GM20000 (cell line): ENCODE results near the gene GPRIN3.

ENCODE experiments used
- DNase-seq: peaks from one replicate; pipeline ENCODE4 v3.0.0; 2012; ENCODE audit warnings: low spot score
- TF ChIP-seq, protein P1 (sequence below): IDR thresholded peaks from 2 replicates; pipeline ENCODE4 v1.5.1; 2012; ENCODE audit warnings: mild to moderate bottlenecking, control low read depth; ENCODE audit errors: extremely low read depth, missing control alignments

Gene GPRIN3

DNA sequence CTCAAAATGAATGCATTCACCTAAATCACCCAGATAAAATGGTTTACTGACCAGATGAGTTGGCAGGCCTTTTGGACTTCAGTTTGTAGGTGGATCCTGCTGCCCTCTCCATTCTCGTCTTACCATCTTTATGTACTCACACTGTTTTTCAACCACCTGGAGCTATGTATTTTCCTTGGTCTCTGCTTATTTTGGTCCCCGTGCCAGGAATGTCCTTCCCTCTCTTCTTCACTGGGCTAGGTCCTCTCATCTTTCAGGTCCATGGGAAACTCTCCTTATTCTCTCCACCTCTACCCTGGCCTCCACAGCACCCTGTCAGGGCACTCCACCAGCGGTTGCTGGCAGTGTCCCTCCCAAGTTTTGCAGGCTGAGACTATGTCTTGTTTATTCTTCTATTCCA is 2.6 kb downstream of the GPRIN3 start:
- TF ChIP-seq, protein P1, sequence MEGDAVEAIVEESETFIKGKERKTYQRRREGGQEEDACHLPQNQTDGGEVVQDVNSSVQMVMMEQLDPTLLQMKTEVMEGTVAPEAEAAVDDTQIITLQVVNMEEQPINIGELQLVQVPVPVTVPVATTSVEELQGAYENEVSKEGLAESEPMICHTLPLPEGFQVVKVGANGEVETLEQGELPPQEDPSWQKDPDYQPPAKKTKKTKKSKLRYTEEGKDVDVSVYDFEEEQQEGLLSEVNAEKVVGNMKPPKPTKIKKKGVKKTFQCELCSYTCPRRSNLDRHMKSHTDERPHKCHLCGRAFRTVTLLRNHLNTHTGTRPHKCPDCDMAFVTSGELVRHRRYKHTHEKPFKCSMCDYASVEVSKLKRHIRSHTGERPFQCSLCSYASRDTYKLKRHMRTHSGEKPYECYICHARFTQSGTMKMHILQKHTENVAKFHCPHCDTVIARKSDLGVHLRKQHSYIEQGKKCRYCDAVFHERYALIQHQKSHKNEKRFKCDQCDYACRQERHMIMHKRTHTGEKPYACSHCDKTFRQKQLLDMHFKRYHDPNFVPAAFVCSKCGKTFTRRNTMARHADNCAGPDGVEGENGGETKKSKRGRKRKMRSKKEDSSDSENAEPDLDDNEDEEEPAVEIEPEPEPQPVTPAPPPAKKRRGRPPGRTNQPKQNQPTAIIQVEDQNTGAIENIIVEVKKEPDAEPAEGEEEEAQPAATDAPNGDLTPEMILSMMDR: no peak
- DNase-seq: no peak

DNA sequence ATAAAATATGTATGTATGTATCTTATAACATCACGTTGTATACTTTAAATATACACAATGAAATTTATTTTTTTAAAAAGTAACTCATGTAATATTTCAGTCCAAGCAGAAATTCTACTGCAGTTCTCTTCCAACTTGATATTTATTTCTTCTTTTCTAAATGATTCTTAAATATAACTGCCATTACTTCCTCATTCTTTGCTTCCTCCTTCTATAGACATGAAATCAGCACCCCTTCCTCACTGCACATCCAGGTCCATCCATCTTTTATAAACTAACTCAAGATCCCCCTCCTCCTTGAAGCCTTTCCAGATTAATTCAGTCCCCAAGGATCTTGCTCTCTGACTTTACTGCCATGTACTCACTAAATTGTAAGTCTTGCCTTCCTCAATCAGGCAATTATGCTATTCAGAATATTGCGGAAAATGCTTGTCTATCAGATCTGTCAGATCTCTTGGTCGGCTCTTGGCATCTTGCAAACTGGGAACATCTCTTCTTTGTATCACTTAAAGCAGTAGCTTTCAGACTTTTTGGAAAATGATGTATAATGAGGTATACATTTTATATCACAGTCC is 3.7 kb downstream of the GPRIN3 start:
- no peak for DNase-seq
- TF ChIP-seq, protein P1: no peak

DNA sequence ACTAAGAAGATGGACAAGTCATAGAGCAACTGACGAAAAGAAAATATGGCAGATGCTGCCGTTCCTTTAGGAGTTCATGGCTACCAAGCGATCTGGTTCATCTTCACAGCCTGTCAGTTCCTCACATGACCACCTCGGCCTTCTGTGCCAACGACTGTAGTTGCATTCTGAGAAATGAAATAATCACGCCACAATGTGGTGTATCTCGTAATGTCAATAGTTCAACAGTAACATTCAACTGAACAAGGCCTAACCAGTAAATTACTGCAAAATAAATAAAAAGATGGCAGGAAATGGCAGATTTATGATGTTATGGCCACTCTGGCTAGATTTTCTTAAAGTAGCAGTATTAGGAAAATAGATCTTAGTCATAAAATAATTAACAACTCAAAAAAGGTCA is 4.4 kb downstream of the GPRIN3 start:
- TF ChIP-seq, protein P1: no peak
- DNase-seq: no peak

DNA sequence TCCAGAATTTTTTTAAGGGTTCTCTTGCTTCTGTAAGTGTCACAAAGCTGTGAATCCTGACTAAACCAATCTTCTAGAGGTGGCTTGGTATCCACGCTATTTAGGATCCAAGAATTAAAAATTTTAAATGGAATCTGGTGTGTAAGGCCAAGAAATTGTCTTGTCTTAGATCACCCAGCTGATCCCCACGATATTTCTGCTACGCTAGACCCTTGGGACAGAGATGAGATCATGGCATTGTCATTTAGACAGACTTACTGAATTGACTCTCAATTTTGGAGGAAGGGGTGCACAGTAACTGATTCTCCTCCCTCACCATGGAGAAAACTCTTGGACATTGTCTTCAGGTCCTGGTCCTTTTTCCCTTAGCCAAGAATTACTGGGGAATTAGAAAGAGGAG is 5.7 kb downstream of the GPRIN3 start:
- DNase-seq: no peak
- TF ChIP-seq, protein P1: no peak

DNA sequence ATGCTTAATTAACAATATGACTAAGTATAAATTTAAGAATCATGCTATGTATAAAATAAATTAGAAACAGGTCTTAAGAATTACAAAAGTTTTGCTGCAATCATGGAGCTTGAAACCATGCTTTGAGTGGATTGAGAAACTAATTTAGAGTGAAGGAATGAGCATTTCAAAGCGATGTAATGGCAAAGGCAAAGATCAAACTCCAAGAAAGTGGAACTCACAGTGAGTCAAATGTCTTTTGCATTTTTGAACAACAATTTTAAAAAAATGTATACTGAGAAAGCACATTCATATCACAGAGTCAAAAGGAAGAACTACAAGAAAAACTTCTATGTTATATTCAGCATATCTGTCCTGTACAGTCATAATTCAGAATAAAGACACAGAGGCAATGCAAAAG is 6.6 kb downstream of the GPRIN3 start:
- TF ChIP-seq, protein P1: no peak
- no peak for DNase-seq

DNA sequence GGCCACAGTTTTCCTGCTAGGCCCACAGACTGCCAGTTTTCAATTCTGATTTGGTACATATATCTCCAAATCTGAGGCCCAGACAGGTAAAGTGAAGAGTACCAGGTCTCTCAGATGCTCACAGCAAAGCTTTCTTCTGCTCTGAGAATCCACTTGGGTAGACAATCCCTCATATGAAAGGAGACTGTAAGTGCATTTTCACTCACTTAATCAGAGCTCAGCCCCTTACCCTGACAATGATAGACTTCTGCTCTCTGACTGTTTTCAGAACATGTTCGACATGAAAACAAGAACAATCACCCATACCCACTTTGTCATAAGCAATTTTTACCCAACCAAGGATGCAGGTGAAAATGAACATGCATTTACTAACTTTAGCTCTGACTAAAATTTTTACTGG is 7.1 kb downstream of the GPRIN3 start:
- TF ChIP-seq, protein P1: no peak
- no peak for DNase-seq

DNA sequence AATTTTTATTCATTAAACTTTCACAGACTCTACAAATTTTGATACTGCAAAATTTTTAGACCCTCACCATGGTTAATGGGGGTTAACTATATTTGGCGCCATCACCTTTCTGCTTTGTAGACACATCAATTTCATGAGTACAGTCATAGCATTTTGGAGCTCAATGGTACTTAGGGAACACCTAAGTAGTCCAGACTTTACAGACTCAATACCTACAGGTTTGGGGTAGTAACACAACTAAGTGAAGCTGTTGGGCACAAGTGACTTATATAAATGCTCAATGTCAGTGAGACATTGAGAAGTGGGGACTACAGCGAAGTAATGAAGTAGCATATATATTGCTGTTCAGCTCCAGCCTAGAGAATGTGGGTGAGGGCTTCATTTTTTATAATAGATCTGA is 7.5 kb downstream of the GPRIN3 start:
- no peak for DNase-seq
- TF ChIP-seq, protein P1: no peak
